ENCODE results near the gene CIPC.

GRCh38 chr14:77143071-77143470, 45.0 kb downstream of the CIPC start:
- TF ChIP-seq CTCF (IDR thresholded peaks at IDR 0.05) (no peak), POLR2A (IDR thresholded peaks at IDR 0.05) (no peak), POLR2AphosphoS5 (IDR thresholded peaks at IDR 0.05) (no peak), EP300 (IDR thresholded peaks at IDR 0.05) (no peak)
